ENCODE measurements around the gene SIRT2. TPM values are rescaled to one million over a fixed set of nuclear protein-coding genes. Genes with fewer than 3 reads are reported as not detected.
A peak's percentile ranks its signal among the peaks of the same experiment; 100 is the strongest.

Gene SIRT2
- polyA plus RNA-seq, 1 donor (not counting 4 experiments of a cell fraction or from before 2014, with no cell fraction given): 46.6 TPM

- Histone ChIP-seq H3K79me2 (ENCODE audit: control insufficient read depth, insufficient read depth, low read length) (no peaks in the 10 kb centered on the region), H3K36me3 (ENCODE audit: control insufficient read depth in 2 of 2, extremely low read depth in 1 of 2, insufficient read depth in 2 of 2, low read length in 2 of 2) (peaks cover 4 to 7% of the 10 kb centered on the region in 2 experiments), H3K27ac (ENCODE audit: control insufficient read depth, insufficient read depth, low read length) (no peak overlapping the region), H3K27me3 (ENCODE audit: control insufficient read depth, extremely low read depth, insufficient read depth, low read length) (no peaks in the 10 kb centered on the region), H3K4me2 (ENCODE audit: control insufficient read depth, extremely low read depth, insufficient read depth, low read depth, low read length) (no peak overlapping the region), H3K9me3 (ENCODE audit: control insufficient read depth, low read depth, low read length) (no peaks in the 10 kb centered on the region), H3K9ac (ENCODE audit: control insufficient read depth, extremely low read depth, insufficient read depth, low read length) (no peak overlapping the region), H4K20me1 (ENCODE audit: control insufficient read depth, extremely low read depth, insufficient read depth, low read length) (no peaks in the 10 kb centered on the region), H3K9me1 (ENCODE audit: control insufficient read depth, extremely low read depth, insufficient read depth, low read length) (no peaks in the 10 kb centered on the region), H2AFZ (ENCODE audit: control insufficient read depth, low read length) (no peak overlapping the region), H3K4me1 (ENCODE audit: control insufficient read depth, extremely low read depth, insufficient read depth, low read length) (peaks cover 11% of the 10 kb centered on the region), H3K4me3 (ENCODE audit: control insufficient read depth in 2 of 3, extremely low read depth in 1 of 3, insufficient read depth in 2 of 3, low read depth in 1 of 3, low read length in 3 of 3) (no peak overlapping the region)
- FAIRE-seq: no peak
- DNase-seq (ENCODE audit: low read depth, low spot score): no peak
- dilution Hi-C loops (cut with MboI; ENCODE audit: extremely low pct_ligation_motif_present, low sequenced_read_pairs): no loop called here
- no peak for TF ChIP-seq EZH2 (IDR thresholded peaks at IDR 0.05; ENCODE audit: low read length)
- TF ChIP-seq CTCF (optimal IDR thresholded peaks at IDR 0.05 in 1 of 3, IDR thresholded peaks at IDR 0.05 in 1 of 3, conservative IDR thresholded peaks at IDR 0.05 in 1 of 3; ENCODE audit: extremely low read depth in 1 of 3, insufficient read depth in 2 of 3, low read length in 3 of 3): no peak
Measured at GRCh38 chr19:38879400-38879751, 20.0 kb downstream of the SIRT2 start.

GRCh38 chr19:38878575-38879399, 20.6 kb downstream of the SIRT2 start:
- no peaks in the 10 kb centered on the region for H4K20me1 ChIP-seq (ENCODE audit: control insufficient read depth, extremely low read depth, insufficient read depth, low read length)
- dilution Hi-C loops (cut with MboI; ENCODE audit: extremely low pct_ligation_motif_present, low sequenced_read_pairs): no loop called here
- no peak for FAIRE-seq
- H2AFZ ChIP-seq (ENCODE audit: control insufficient read depth, low read length): peak overlapping the region; percentile 92
- H3K79me2 ChIP-seq (ENCODE audit: control insufficient read depth, insufficient read depth, low read length): no peaks in the 10 kb centered on the region
- no peaks in the 10 kb centered on the region for H3K9me1 ChIP-seq (ENCODE audit: control insufficient read depth, extremely low read depth, insufficient read depth, low read length)
- no peaks in the 10 kb centered on the region for H3K27me3 ChIP-seq (ENCODE audit: control insufficient read depth, extremely low read depth, insufficient read depth, low read length)
- H3K9me3 ChIP-seq (ENCODE audit: control insufficient read depth, low read depth, low read length): no peaks in the 10 kb centered on the region
- H3K27ac ChIP-seq (ENCODE audit: control insufficient read depth, insufficient read depth, low read length): no peak overlapping the region
- TF ChIP-seq EZH2 (IDR thresholded peaks at IDR 0.05; ENCODE audit: low read length) (no peak), CTCF (optimal IDR thresholded peaks at IDR 0.05 in 1 of 3, IDR thresholded peaks at IDR 0.05 in 1 of 3, conservative IDR thresholded peaks at IDR 0.05 in 1 of 3; ENCODE audit: extremely low read depth in 1 of 3, insufficient read depth in 2 of 3, low read length in 3 of 3) (peak in 1 of 3 experiments; percentile 20)
- no peak for DNase-seq (ENCODE audit: low read depth, low spot score)
- H3K9ac ChIP-seq (ENCODE audit: control insufficient read depth, extremely low read depth, insufficient read depth, low read length): no peak overlapping the region
- peaks cover 4 to 7% of the 10 kb centered on the region in 2 experiments for H3K36me3 ChIP-seq (ENCODE audit: control insufficient read depth in 2 of 2, extremely low read depth in 1 of 2, insufficient read depth in 2 of 2, low read length in 2 of 2)
- H3K4me1 ChIP-seq (ENCODE audit: control insufficient read depth, extremely low read depth, insufficient read depth, low read length): peaks cover 11% of the 10 kb centered on the region
- H3K4me3 ChIP-seq (ENCODE audit: control insufficient read depth in 2 of 3, extremely low read depth in 1 of 3, insufficient read depth in 2 of 3, low read depth in 1 of 3, low read length in 3 of 3): peak overlapping the region in 1 of 3 experiments; percentile 48
- peak overlapping the region; percentile 60 for H3K4me2 ChIP-seq (ENCODE audit: control insufficient read depth, extremely low read depth, insufficient read depth, low read depth, low read length)
